Panc1 (cell line): Measurements from ENCODE around the gene INPP5B.

Experiments used
- CTCF ChIP-seq: fragments of 450-650 bp; IDR thresholded peaks from 2 replicates; pipeline ENCODE4 v1.5.1; 2017; ENCODE audit warnings: mild to moderate bottlenecking
- POLR2AphosphoS5 ChIP-seq: IDR thresholded peaks from 2 replicates; pipeline ENCODE4 v1.6.1; 2012; ENCODE audit warnings: mild to moderate bottlenecking, low read depth, low read length, moderate library complexity
- REST ChIP-seq, 2 experiments: IDR thresholded peaks; 2 replicates each; pipeline ENCODE4 v1.6.1; 2011 to 2012; ENCODE audit warnings: low read depth in 2 of 2, control low read depth in 1 of 2, low read length in 1 of 2, mild to moderate bottlenecking in 1 of 2, moderate library complexity in 1 of 2; ENCODE audit not compliant: insufficient read depth in 1 of 2
- TCF7L2 ChIP-seq: IDR thresholded peaks from 2 replicates; pipeline ENCODE4 v1.6.1; 2011; ENCODE audit warnings: mild to moderate bottlenecking, low read depth, low read length, inconsistent platforms

- no peak for TF ChIP-seq CTCF
- TF ChIP-seq TCF7L2 = no peak
- no peak for TF ChIP-seq REST (IDR thresholded peaks at IDR 0.05; ENCODE audit: insufficient read depth in 1 of 2, low read depth in 2 of 2, low read length in 1 of 2)
- TF ChIP-seq POLR2AphosphoS5 = no peak
These were observed 23.3 kb downstream of the INPP5B start for GRCh38 chr1:37923551-37923889.
